MM.1S (cell line): ENCODE data around the gene ENTPD6.

ENCODE experiments used
- DNase-seq: peaks from one replicate; pipeline ENCODE4 v3.0.0-alpha.2; 2015
- H2AFZ ChIP-seq: fragments of 300-600 bp; sonication (generic); 2 replicates; pipeline ENCODE4 v1.6.0; 2016; ENCODE audit warnings: antibody characterized with exemption, low read length
- H3F3A ChIP-seq: fragments of 300-600 bp; sonication (generic); 2 replicates; pipeline ENCODE4 v1.6.1; 2016; ENCODE audit warnings: mild to moderate bottlenecking, antibody characterized with exemption, low read length, moderate library complexity, mixed read lengths; ENCODE audit not compliant: insufficient read depth
- H3K27ac ChIP-seq: fragments of 300-600 bp; sonication (generic); 2 replicates; pipeline ENCODE4 v1.5.1; 2016; ENCODE audit warnings: mild to moderate bottlenecking, low read length
- H3K27me3 ChIP-seq: fragments of 300-600 bp; sonication (generic); replicated peaks from 2 replicates; pipeline ENCODE4 v1.6.0; 2016; ENCODE audit warnings: low read length; ENCODE audit not compliant: insufficient read depth
- H3K36me3 ChIP-seq: fragments of 300-600 bp; sonication (generic); replicated peaks from 2 replicates; pipeline ENCODE4 v1.6.1; 2016; ENCODE audit warnings: mild to moderate bottlenecking, low read length, mixed read lengths; ENCODE audit not compliant: insufficient read depth
- H3K4me1 ChIP-seq: fragments of 300-600 bp; sonication (generic); 2 replicates; pipeline ENCODE4 v1.6.1; 2016; ENCODE audit warnings: low read length, mixed read lengths
- H3K4me2 ChIP-seq: fragments of 300-600 bp; sonication (generic); 2 replicates; pipeline ENCODE4 v1.6.0; 2016; ENCODE audit warnings: low read depth, low read length
- H3K4me3 ChIP-seq: fragments of 300-600 bp; sonication (generic); 2 replicates; pipeline ENCODE4 v1.5.1; 2016; ENCODE audit warnings: low read length, mixed read lengths
- H3K79me2 ChIP-seq: fragments of 300-600 bp; sonication (generic); 2 replicates; pipeline ENCODE4 v1.6.1; 2016; ENCODE audit warnings: mixed run types, low read length, mixed read lengths
- H3K9ac ChIP-seq: fragments of 300-600 bp; sonication (generic); 2 replicates; pipeline ENCODE4 v1.6.1; 2016; ENCODE audit warnings: low read length, mixed read lengths
- H3K9me2 ChIP-seq: fragments of 300-600 bp; sonication (generic); replicated peaks from 2 replicates; pipeline ENCODE4 v1.6.1; 2016; ENCODE audit warnings: mild to moderate bottlenecking, low read length, mixed read lengths; ENCODE audit not compliant: insufficient read depth
- H3K9me3 ChIP-seq: fragments of 300-600 bp; sonication (generic); replicated peaks from 2 replicates; pipeline ENCODE4 v1.6.1; 2016; ENCODE audit warnings: mild to moderate bottlenecking, low read length, mixed read lengths; ENCODE audit not compliant: insufficient read depth
- H4K20me1 ChIP-seq: fragments of 300-600 bp; sonication (generic); 2 replicates; pipeline ENCODE4 v1.6.1; 2016; ENCODE audit warnings: mild to moderate bottlenecking, low read length, moderate library complexity, mixed read lengths; ENCODE audit not compliant: insufficient read depth
- CTCF ChIP-seq: fragments of 300-600 bp; sonication (generic); IDR thresholded peaks from 2 replicates; pipeline ENCODE4 v1.5.1; 2016; ENCODE audit warnings: antibody characterized with exemption, low read length, mixed read lengths
- EZH2 ChIP-seq: fragments of 300-600 bp; sonication (generic); optimal IDR thresholded peaks from 2 replicates; pipeline ENCODE3; 2017; ENCODE audit warnings: low read depth, mild to moderate bottlenecking, antibody characterized with exemption, low read length, mixed read lengths
- EZH2phosphoT487 ChIP-seq: fragments of 300-600 bp; sonication (generic); IDR thresholded peaks from 2 replicates; pipeline ENCODE4 v1.6.1; 2018; ENCODE audit warnings: antibody characterized with exemption, low read length

The ENTPD6 gene

GRCh38 chr20:25207960-25208534 lies 12.5 kb downstream of the ENTPD6 start:
- Histone ChIP-seq H3K36me3 (no peaks in the 10 kb centered on the region; the same call in 1 of the 2 replicates), H3K4me1 (no peaks in the 10 kb centered on the region; the same call in 1 of the 2 replicates), H2AFZ (no peak overlapping the region), H3K9me2 (no peaks in the 10 kb centered on the region), H4K20me1 (no peaks in the 10 kb centered on the region), H3K27me3 (no peaks in the 10 kb centered on the region), H3K9ac (no peak overlapping the region), H3F3A (no peaks in the 10 kb centered on the region; the same call in 1 of the 2 replicates), H3K4me2 (no peak overlapping the region), H3K9me3 (no peaks in the 10 kb centered on the region), H3K27ac (no peak overlapping the region), H3K79me2 (peaks cover 54% of the 10 kb centered on the region), H3K4me3 (no peak overlapping the region)
- no peak for DNase-seq
- TF ChIP-seq EZH2 (no peak), CTCF (no peak), EZH2phosphoT487 (no peak)

DNA sequence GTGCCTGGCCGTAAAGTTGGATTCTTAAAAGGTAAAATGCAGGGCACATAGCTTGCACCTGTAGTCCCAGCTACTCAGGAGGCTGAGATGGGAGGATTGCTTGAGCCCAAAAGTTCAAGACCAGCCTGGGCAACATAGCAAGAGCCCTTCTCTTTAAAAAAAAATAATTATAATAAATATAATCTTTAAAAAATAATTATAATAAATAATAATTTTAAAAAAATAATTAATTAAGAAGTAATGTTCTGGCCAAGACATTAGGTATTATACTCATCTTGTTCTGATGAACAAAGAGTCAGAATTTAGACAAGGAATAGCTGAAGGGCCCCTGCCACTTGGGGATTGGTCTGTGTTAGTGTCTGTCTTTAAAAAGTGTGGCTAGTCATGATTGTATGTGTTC lies 13.9 kb downstream of the ENTPD6 start:
- Histone ChIP-seq H3K36me3 (peaks cover 3% of the 10 kb centered on the region; the same call in 1 of the 2 replicates), H3K4me3 (no peak overlapping the region), H3K27ac (no peak overlapping the region), H3F3A (no peaks in the 10 kb centered on the region), H3K4me1 (no peaks in the 10 kb centered on the region), H4K20me1 (no peaks in the 10 kb centered on the region), H2AFZ (no peak overlapping the region), H3K9ac (no peak overlapping the region), H3K79me2 (peaks cover 41% of the 10 kb centered on the region), H3K9me3 (no peaks in the 10 kb centered on the region), H3K4me2 (no peak overlapping the region), H3K27me3 (no peaks in the 10 kb centered on the region), H3K9me2 (no peaks in the 10 kb centered on the region)
- TF ChIP-seq EZH2 (no peak), EZH2phosphoT487 (no peak), CTCF (no peak)
- DNase-seq, result no peak

DNA sequence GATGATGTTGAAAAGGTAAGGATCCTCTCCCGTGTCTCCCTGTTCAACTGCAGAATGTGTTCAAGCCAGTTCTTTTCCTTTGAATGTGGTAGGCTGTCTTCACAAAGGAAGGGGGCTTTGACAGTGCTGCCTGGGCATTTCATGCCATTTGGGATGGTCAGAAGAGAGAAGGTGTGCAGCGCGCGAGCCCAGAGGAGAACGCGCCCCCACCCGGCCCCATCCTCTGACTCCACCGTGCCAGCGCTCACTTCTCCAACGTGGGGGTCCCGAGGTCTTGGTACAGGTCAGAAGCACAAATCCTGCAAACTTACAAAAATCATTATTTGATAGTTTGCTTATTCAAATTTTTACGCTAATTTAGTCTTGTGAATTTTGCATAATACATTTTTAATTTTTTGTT lies 14.4 kb downstream of the ENTPD6 start:
- Histone ChIP-seq H3K9ac (no peak overlapping the region), H3K4me3 (no peak overlapping the region), H3K4me1 (no peaks in the 10 kb centered on the region), H3K27ac (no peak overlapping the region), H3K79me2 (peaks cover 36% of the 10 kb centered on the region), H3K4me2 (no peak overlapping the region), H3K36me3 (peaks cover 4% of the 10 kb centered on the region; the same call in 1 of the 2 replicates), H3K9me2 (no peaks in the 10 kb centered on the region), H2AFZ (no peak overlapping the region), H4K20me1 (no peaks in the 10 kb centered on the region), H3K27me3 (no peaks in the 10 kb centered on the region), H3K9me3 (no peaks in the 10 kb centered on the region), H3F3A (no peaks in the 10 kb centered on the region)
- TF ChIP-seq EZH2phosphoT487 (no peak), EZH2 (no peak), CTCF (no peak)
- no peak for DNase-seq
